Suppressor macrophage treated with lipopolysaccharide for 1 hour (primary cell): ENCODE data around the gene LHB.

Experiments used
- DNase-seq, 3 donors: peaks; one replicate each; pipeline ENCODE4 v3.0.0-alpha.2; 2020 to 2022

Gene LHB

DNA sequence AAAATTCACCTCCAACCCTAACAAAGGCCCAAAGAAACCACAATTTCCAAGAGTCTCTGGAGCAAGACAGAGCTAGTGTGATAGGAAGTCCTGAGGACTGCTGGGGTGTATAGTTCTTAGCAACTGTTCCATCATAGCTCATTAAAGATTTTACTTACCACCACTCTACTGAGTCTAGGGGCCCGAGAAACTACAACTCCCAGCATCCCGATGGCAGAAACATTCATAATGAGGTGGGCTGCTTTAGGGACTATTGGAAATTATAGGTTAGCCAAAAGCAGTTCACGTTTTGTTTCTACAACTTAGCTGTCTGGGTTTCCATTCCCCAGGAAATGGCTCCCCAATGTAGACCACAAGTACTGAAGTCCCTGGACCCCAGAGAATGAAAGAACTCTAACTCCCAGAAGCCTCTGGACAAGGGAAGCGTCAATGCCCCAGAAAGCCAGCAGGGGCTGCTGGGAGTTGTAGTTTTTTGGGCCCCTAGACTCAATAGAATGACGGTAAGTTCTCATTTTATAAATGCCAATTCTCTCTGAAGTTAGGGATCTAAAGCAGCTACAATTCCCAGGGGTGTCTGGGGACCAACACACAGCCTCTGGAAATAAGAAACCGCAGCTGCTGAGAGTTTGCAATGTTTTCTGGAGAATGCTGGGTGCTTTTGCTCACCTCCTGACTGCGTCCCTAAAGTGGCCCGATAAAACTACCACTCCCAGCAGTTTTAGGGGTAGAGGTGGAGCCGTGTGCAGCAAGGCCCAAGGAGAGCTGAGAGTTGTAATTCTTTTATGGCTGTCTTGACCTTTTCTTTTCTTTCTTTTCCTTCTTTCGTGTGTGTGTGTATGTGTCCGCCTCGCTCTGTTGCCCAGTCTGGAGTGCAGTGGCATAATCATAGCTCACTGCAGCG is 40.7 kb downstream of the LHB start:
- peak in 1 of 3 donors; percentile 45 for DNase-seq

- peak; percentile 94 to 96 (median 96) for DNase-seq
These were observed 45.9 kb downstream of the LHB start for GRCh38 chr19:48970923-48971395.

GRCh38 chr19:48970139-48970766 is 46.6 kb downstream of the LHB start:
- DNase-seq: no peak

DNA sequence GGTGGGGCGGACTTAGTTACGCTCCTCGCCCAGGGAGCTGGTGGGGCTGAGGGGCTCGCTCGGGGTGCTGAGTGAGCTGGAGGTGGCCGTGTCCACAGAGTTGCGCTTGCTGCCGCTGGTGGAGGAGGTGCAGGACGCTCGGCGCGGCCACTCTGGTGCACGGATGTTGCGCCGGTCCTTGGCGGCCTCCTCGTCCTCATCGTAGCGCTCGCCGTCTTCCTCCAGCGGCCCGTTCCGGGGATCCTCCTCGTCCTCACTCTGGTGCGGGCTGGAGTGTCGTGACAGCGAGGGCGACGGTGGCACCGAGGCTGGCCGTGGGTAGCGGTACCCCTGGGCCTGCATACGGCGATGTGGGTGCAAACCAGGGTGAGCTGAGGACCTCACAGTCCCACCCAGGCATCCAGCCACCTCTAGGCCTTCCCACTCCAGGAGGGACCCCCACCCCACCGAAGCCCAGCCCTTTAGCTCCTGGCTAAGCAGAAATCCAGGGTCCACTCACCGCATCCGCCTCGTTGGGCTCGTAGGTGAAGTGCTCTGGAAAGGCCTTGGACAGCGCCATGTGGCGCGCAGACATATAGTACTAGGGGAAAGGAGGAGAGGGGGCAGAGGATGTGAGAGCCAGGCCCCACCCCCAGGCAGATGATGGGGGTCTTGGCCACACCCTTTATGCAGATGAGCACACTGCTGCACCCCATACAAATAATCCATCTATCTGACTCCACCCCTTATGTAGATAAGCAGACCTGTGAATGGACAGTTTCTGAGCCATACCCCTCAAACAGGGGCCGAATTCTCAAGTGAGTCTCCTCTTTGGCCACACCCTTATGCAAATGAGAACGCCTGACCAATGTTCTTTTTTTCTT is 47.4 kb downstream of the LHB start:
- DNase-seq: peak; percentile 27 to 47 (median 30)

- no peak for DNase-seq
These were observed 48.1 kb downstream of the LHB start for GRCh38 chr19:48968813-48969218.

GRCh38 chr19:48968179-48968661 is 48.7 kb downstream of the LHB start:
- peak in 1 of 3 donors; percentile 27 for DNase-seq

- peak; percentile 94 to 99 (median 98) for DNase-seq
These were observed 49.3 kb downstream of the LHB start for GRCh38 chr19:48967346-48968178.

DNA sequence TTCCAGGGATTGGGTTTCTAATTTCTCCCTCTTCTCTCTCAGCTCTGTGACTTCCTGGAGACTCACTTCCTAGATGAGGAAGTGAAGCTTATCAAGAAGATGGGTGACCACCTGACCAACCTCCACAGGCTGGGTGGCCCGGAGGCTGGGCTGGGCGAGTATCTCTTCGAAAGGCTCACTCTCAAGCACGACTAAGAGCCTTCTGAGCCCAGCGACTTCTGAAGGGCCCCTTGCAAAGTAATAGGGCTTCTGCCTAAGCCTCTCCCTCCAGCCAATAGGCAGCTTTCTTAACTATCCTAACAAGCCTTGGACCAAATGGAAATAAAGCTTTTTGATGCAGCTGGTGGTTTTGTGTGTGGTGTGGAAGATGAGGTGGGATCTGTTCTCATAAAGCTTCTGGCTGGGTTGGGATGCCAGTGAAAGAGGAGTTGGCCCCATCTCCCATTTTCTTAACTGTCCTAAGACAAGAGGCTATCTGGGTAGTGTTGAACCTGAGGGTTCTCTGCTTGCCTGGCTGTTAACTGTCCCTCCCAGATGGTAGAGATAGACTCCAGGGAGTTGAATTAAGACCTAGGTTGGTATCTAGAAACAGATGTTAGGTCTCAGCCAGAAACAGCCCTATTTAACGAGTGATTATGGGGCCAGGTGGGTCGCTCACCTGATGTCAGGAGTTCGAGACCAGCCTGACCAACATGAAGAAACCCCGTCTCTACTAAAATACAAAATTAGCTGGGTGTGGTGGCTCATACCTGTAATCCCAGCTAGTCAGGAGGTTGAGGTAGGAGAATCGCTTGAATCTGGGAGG is 50.1 kb downstream of the LHB start:
- peak; percentile 49 to 54 (median 50) for DNase-seq
